HG03280 (cell line): ENCODE data around the gene PLCB2.

Experiments
- ATAC-seq: cut with Tn5 transposase; IDR thresholded peaks from one replicate; pipeline ENCODE4 v1.9.1; 2021; ENCODE audit warnings: mild to moderate bottlenecking, moderate library complexity; ENCODE audit not compliant: unreplicated experiment

Gene PLCB2

DNA sequence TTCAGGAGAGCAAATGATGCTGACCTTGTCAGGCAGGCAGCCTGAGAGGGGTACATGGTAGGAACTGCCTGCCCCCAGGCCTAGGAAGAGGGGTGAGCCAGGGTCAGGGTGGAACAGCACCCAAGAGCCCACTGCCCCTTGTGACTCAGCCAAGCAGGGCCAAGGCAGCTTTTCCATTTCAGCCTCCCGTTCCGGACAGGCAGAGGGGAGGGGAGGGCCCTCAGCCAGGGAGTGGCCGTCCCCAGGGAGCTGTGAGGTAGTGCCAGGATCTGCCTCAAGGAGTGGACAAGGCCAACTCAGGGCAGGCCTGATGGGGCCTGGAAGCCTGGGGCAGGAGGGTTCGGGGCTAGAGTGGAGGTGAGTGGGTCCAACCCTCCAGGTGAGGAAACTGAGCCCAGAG is 19.8 kb downstream of the PLCB2 start:
- no peak for ATAC-seq

DNA sequence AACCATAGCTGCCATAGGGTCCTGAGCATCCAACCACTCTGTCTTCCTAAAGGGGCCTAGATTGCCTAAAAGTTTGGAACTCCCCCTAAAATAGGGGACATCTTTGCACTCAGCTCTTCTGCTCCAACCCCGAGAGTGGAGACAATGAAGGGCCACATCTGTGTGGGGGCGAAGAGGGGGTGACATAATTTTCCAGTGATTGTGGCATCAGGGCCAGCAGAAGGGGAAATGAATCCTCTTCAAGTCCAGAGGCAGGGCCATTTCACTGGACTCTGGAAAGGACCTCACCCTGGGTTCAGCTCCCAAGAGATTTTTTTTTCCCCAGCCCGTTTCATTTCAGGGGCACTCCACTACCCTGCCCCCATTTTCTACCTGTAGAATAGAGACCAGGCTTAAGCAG is 20.2 kb downstream of the PLCB2 start:
- ATAC-seq = no peak

DNA sequence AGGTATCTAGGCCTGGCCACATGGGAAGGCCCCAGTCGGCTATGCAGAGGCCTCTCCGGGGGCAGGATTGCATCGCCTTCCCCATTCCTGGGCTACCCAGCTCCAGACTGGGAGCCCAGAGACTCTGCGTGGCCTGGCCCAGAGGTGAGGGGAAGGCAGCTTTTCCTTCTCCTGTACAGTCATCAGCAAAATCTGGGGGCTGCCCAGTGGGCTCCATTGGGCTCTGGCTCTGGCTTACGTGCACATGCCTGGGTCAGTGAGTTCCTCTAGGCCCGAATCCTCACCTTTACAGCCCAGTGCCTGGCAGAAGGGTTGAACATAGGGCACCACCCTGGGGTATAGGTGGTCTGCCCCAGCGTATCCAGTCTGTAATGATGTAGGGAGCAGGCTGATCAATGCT is 20.9 kb downstream of the PLCB2 start:
- no peak for ATAC-seq

DNA sequence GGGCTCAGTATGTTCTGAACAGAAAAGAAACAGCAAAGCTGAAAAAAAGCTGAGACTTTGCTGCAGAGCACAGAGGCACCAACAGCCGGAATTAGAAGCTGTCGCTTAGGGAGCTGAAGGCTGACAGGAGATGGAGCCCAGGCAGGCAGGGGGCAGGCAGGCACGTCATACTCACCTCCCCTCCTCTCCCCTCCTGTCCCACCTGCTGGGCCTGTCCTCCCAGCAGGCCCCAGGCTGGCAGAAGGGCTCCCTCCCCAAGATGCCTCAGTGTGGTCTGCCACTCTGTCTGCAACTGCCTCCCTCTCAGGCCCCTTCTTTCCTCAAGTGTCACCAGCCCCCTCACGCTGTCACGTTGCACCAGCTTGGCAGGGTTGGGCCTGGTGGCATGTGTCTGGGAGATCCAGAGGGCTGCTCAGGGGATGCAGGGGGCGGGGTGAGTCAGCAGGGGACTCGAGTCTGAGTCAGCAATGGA is 21.6 kb downstream of the PLCB2 start:
- ATAC-seq = no peak

DNA sequence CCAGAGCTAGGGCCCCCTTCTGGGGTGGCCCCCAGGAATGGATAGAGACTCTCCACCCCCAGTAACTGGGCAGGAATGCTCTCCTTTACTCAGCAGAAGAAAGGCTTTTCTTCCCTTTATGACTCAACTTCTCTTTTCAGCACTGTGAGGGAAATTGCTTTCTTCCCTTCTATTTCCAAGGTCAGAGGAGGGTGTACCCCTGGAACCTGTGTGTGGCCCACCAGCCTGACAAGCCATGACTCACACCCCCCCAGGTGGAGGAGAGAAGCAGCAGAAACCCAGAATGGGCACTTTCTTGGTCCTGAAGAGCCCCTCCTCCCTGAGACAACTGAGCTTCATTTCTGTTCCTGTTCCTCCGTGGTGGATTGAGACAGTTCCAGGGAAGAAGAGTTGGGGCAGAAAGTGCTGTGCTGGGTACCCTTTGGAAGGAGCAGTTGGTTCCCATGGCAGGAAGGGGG is 22.2 kb downstream of the PLCB2 start:
- ATAC-seq = no peak

DNA sequence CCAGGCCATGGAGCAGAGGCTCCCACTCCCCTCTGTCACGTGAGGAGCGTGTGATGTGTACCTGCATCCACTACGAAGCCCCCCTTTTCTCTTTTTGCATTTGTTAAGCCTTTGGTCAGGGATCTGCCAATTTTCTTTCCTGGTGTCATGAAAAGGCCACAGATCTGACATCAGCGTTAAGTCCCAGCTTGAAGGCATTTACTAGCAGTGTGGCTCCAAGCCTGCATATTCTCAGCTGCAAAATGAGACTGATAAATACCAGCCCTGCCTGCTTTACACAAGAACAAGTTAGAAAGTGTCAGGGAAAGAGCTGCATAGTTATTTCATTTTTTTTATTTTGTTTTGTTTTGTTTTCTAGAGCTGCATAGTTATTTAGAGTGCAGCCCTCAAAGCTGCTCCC is 22.6 kb downstream of the PLCB2 start:
- no peak for ATAC-seq

DNA sequence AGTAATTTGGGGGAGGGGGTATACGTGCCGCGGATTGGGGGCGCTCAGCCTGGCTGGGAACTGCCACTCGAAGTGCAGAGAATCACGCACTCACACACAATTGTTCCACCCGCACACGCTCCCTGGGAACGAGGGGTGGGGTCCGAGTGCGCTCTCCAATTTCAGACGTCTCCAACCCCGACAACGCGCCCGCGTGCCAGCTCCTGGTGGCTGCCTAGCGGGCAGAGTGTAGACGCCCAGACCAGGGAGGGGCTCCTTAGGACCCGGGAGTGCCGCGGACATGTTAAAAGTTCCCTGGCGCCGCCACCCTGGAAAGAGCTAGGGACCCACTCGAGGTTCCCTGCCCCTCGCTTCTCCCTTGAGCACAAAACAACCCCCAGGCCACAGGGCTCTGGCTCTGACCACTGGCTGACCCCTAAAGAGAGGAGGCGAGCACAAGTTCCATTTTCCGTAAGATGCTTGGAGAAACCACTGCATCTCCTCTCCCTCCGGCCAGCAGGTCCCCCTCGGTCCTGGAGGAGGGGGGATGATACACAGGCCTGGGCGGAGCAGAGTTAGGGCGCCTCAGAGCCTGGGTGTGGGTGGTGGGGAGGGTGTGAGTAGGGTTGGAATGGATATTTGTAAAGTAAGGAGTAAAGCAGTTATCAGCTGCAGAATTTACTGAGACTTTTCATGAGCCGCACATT is 24.0 kb downstream of the PLCB2 start:
- ATAC-seq = no peak

DNA sequence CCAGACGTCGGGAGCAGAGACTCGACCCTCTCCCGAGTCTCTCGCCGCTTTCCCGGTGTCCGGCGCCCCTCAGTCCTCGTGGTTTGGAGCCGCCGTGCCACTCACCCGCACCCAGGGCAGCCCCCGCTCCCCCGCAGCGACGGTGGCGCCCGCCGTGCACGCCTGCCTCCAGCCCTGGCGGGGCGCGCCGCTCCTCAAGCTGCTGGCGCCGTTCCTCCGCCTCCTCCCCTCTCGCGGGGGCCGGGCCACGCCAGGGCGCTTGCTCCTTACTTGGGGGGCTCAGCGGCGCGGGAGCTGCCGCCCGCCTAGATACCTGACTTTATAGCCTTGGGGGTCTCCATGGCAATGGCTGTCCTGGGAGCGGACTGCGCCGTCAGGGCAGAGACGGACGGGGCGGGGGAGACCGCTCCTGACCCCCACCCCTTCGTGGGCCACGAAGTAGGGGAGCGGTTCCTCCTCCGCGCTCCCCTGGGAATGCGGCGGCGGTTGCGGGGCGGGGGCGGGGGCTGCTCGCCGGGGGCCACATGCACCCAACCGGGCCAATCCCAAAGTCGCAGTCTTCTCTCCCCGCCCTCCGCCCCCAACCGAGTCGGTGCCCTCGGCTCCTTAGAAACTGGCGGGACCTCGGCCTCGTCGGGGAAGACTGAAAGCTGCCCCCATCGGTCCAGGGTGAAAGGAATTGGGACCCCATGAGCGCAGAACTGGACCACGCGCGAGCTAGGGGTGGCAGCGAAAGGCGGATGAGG is 24.7 kb downstream of the PLCB2 start, which contains the start of gene ANKRD63:
TSS of gene ANKRD63 (minus strand) at position 196 of the 746 bp plus-strand sequence. CDS start 478 bp downstream, outside the sequence.
- no peak for ATAC-seq

DNA sequence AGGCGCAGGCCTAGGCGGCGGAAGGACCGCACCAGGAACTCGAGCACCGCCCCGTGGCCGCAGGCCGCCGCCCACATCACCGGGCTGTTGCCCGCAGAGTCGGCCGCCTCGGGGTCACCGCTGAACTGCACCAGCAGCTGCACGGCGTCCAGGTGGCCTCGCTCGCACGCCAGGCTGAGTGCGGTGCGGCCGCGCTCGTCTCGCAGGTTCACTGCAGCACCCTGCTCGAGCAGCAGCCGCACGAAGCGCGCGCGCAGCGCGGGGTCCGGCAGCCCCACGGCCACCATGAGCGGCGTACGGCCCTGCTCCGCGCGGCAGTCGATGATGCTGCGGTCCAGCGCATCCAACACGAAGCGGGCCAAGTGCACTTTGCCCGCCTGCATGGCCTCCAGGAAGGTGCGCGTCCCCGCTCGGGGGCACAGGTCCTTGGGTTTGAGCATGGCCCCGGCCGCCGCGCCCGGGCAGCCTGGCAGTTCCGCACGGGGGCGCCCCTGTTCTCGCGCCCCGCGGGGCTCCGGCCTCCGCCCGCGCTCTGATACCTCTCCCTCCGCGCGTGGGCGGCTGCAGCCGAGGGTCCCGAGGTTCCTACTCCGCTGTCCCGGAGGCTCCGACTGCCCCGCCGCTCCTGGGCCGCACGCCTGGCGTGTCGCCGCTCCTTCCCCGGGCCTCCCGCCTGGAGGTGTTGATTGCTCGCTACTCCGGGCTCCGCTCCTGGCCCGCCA is 25.4 kb downstream of the PLCB2 start:
- no peak for ATAC-seq

DNA sequence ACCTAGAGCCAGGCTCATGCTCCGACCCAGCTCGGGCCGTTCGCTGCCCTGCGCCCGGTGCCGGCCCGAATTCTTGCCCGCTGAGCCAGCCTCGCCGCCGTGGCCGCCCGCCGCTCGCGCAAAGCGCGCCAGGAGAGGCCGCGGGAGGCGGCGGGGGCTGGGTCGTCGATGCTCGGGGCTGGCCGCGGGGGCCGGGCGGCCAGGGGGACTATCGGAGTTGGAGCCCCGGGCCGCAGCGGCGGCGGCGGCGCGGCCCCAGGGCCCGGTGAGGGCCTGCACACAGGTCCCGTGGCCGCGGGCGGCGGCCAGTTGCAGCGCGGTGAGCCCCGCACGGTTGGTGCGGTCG is 26.0 kb downstream of the PLCB2 start:
- ATAC-seq = no peak

DNA sequence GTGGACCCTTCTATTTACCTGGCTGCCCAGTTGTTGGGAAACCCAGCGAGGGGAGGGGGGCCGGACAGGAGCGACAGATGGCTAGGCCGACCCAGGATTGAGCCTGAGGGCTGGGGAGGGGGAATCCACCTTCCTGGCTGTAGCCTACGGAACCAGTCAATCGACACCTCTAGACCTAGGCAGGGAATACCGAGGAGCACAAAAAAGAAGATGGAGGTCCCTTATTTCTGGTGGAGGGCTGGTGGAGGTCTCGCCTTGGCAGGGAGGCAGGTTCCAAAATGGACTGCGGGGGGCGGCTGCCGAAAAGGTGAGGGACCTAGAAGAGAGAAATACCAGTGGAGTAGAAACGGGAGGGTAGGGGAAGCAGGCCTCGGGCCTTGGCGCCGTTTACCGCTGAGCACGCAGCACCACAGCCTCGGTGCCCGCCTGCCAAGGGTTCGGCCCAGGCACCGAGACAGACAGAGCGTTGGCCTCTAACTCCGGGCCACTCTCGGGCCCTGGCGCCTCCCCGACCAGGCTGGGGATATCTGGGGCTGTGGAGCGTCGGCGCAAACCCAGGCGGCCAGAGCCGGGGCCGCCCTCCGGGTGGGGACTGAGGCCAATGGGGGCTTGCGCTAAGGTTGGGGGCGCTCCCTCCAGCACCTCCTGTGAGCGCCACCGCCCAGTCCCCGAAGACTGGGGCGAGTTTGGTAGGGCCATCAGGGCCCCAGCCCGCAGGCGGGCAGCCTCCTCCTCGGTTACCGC is 26.5 kb downstream of the PLCB2 start:
- ATAC-seq = no peak

DNA sequence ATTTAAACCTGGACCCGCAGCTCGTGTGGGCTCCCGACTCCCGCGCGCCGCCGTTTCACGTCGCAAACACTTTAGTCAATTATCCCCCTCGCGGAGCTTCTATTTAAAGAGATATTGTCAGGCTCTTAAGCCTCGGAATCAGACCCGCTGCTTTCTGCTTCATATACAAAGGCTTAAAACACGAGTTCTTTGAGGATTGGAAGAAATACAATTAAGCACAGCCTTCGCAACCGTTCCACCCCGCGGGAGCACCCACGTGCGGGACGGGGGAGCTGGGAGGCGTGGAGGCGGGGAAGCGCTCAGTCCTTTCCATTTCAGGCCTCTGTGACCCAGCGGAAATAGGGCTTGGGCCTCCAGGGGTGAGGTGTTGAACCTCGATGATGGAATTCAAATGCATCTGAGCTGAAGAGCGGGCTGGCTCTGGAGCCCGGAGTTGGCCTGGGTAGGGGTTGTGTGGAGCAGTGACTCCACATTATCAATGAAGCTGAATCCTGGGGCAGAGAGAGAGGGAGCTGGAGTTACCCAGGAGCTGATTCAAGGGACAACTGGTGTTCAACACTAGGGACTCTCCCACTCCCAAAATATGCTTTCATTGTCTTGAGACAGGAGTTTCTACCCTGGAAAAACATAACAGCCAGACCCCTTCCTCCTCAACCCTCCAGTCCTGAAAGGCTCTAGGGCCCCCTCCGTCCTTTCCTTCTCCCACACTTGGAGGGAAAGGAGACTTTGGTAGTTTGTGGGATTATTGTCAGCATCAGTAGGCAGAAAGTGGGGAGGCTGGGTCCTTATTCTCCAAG is 27.3 kb downstream of the PLCB2 start:
- ATAC-seq = no peak

DNA sequence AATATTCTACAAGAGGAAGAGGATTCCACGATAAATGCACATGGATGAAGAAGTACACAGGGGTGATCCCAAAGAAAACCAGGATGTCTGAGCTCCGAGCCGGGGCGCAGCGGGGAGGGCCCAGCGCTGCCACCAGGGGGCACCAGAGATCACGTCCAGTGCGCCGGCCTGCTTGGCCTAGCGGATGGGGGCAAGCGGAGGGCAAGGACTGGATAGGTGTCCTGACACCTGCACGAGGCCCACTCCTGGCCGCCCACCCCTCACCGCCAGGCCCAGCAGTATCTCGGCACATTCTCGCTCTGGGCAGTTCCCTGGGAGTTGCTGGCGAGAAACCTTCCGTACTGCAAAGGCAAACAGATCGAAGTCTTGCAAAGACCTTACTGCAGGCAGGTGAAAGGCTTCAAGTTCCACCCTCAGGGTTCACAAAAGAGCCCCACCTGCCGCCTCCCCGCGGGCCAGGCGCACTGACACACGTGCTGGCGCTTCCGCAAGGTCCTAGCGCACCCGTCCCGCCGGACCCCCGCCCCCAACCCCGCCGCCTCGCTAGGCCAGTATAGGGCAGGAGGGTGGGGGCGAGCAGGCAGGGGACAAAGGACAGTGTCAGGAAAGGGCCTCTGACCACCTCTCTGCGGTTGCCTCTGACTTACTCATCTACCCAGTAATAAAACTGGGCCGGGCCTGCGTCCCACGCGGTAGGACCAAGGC is 28.1 kb downstream of the PLCB2 start:
- ATAC-seq = no peak

DNA sequence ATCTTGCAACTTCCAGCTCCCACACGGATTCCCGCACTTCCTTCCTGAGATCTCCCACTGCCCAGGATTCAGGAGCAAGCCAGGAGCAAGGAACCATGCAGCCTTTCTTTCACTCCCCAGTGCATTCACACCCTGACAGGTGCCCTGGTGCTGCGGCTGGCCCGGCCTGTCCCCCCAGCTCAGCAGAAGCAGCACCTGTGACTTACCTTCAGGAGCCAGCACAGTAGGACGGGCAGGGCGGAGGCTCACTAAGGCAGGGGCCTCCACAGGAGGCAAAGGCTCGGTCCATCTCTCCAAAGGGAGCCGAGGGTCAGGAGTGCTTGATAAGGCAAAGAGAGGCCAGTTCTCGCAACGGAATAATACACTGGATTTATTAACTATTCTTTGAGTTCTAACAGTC is 29.7 kb downstream of the PLCB2 start:
- no peak for ATAC-seq

DNA sequence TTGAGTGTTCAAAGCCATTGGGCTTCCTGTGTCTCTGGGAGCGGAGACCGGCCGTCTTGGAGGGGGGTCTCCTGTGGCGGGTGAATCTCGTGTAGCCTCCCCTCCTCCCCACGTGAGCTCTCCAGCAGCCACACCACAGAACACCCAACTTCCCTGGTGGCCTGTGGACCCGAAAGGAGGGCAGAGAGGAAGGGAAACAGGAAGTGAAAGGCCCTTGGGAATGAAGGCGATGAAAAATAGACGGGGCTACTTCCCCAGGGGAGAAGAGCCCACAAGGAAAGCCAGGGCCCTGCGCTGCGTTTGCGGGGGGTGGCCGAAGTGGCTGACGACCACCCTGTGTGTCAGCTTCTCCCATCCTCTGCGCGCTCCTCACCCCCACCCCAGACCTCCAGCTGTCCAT is 30.3 kb downstream of the PLCB2 start:
- no peak for ATAC-seq

DNA sequence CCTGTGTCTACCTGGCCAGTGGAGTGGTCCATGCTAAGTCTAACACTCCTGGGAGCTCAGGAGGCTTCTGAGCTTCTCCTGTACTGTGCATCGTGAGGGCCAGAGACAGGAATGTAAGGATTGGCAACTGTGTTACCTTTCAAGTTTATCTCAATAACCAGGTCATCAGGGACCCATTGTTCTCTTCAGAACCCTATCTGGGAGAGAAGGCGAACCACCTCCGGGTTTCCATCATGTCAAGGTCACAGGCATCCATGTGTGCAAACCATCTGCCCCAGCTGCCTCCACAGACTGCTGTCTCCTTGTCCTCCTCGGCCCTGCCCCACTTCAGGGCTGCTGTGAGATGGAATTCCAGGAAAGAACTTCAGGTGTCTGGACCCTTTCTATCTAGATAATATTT is 30.8 kb downstream of the PLCB2 start:
- ATAC-seq = no peak

DNA sequence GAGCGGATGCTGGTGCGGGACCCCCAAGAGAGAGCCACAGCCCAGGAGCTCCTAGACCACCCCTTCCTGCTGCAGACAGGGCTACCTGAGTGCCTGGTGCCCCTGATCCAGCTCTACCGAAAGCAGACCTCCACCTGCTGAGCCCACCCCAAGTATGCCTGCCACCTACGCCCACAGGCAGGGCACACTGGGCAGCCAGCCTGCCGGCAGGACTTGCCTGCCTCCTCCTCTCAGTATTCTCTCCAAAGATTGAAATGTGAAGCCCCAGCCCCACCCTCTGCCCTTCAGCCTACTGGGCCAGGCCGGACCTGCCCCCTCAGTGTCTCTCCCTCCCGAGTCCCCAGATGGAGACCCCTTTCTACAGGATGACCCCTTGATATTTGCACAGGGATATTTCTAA is 31.8 kb downstream of the PLCB2 start:
- ATAC-seq = no peak

DNA sequence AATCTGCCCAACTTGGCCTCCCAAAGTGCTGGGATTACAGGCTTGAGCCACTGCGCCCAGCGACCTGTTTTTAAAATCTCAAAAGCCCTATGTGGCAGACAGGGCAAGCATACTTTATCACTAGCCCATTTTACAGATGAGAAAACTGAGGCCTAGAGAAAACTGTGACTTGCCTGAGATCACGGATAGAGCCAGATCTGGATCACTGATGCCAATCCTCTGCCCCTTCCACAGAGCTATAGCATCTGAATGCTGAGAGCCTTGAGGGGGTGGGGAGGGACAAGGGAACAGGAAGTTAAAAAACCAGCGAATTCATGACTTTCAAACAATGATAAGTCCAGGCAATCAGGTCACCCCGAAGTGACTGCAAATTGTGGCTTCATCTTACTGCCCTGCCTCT is 32.2 kb downstream of the PLCB2 start:
- no peak for ATAC-seq

DNA sequence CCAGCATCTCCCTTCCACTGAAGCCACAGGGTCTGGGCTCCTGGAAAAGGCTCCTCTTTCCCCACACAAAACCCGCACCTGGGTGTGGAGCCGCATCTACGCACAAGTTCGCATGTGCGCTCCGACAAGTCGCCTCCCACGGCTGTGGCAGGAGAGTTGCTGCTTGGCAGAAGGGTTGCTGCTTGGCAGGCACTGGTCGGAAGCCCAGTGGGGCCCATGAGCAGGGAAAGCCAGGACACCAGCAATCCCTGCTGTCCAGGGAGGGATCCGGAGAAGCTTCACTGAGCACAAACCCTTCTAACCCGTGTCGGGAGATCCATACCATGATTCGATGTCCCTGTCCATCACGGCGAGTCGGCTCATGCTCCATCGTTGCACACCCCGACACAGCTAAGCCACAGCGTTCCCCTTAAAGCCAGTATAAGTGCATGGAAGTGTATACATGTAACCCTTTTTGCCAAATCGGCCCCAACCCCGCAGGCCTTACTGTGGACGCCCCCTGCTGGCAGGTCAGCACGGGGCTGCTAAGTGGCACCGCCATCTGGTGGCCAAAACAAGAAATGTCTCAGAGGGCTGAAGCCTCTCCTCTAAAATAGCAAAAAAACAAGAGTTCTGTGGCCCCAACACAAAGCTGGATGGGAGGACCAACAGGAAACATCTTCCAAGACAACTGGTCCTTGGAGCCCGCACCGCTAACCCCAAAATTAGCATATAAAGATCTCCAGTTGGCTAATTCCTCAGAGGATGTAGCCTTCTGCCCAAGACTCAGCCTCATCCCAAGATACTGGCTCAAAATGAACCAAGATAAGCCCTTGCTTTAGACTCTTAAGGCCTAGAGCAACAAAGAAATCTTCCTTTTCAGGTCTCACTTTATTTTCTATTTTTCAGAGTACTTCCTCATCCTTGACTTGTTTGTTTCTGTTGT is 33.1 kb downstream of the PLCB2 start:
- no peak for ATAC-seq
